ENCODE data around the gene ALPK3. TPM values are rescaled to one million over a fixed set of nuclear protein-coding genes. Genes with fewer than 3 reads are reported as not detected.
A peak's percentile ranks its signal among the peaks of the same experiment; 100 is the strongest.

ALPK3 gene
- total and polyA plus RNA-seq, 9 of the 15 experiments (the other 6 are each of a cell fraction or from before 2014, with no cell fraction given): 0.04 to 1.0 (median 0.07) TPM; not detected in 2

- H3K9me3 ChIP-seq (replicated peaks; ENCODE audit: control insufficient read depth, insufficient read depth, low read depth, low read length): no peaks in the 10 kb centered on the region
- peak overlapping the region in 1 of 2 experiments; percentile 14; a peak in 1 of 4 replicates for H3K9ac ChIP-seq (ENCODE audit: insufficient read depth in 1 of 2, low read depth in 2 of 2, low read length in 2 of 2)
- peaks cover 2% of the 10 kb centered on the region; the same call in 1 of the 2 replicates for H4K20me1 ChIP-seq (replicated peaks; ENCODE audit: control insufficient read depth, insufficient read depth, low read length)
- H3K9me1 ChIP-seq (ENCODE audit: control insufficient read depth, insufficient read depth, low read length): no peaks in the 10 kb centered on the region
- H3K4me1 ChIP-seq (replicated peaks in 1 of 2; ENCODE audit: control insufficient read depth in 2 of 2, insufficient read depth in 2 of 2, low read length in 2 of 2): no peaks in the 10 kb centered on the region
- H3K36me3 ChIP-seq (ENCODE audit: control insufficient read depth, insufficient read depth, low read length): peaks cover 38% of the 10 kb centered on the region; the same call in 2 of the 3 replicates
- H3K79me2 ChIP-seq (ENCODE audit: control insufficient read depth, insufficient read depth, low read length): peaks cover 28% of the 10 kb centered on the region; the same call in 2 of the 3 replicates
- no peak overlapping the region for H3K27ac ChIP-seq (ENCODE audit: extremely low read depth, low read depth, low read length)
- in situ Hi-C loops (cut with MboI): no loop called here
- no peak overlapping the region for H3K4me3 ChIP-seq
- H2AFZ ChIP-seq (ENCODE audit: low read depth, low read length): no peak overlapping the region
- no peak; the same call in 2 of the 3 replicates for ATAC-seq
- BruUV-seq (replicated peaks): no TSS peak
- intact Hi-C loops (cut with micrococcal nuclease): no loop called here
- H3K27me3 ChIP-seq (ENCODE audit: control insufficient read depth in 2 of 2, insufficient read depth in 2 of 2, low read length in 2 of 2): no peaks in the 10 kb centered on the region
- WGBS (ENCODE audit: insufficient coverage, low coverage, missing lambda C conversion rate): 60% methylated on average over 1 of the region's 1 CpG
- no peak for DNase-seq (ENCODE audit: extremely low read depth in 1 of 4, low spot score in 3 of 4)
- POLR2A ChIA-PET: interaction anchor here (1.1 kb wide), 1 partner anchor 9 kb away, joined by 3 read pairs; no protein-coding TSS in a partner anchor
- TF ChIP-seq TAL1 (IDR thresholded peaks at IDR 0.05): no peak
- no peak for TF ChIP-seq JUN (IDR thresholded peaks at IDR 0.05; ENCODE audit: borderline replicate concordance, low read depth, low read length)
- no peak for TF ChIP-seq JUN (CRISPR knock-in tag; IDR thresholded peaks at IDR 0.05; ENCODE audit: borderline replicate concordance)
- no peak for TF ChIP-seq ZFP36 (IDR thresholded peaks at IDR 0.05; ENCODE audit: low read depth, low read length, partially characterized antibody)
- no peak for TF ChIP-seq HSF4 (CRISPR knock-in tag; IDR thresholded peaks at IDR 0.05; ENCODE audit: borderline replicate concordance)
- TF ChIP-seq RREB1 (CRISPR knock-in tag; IDR thresholded peaks at IDR 0.05): no peak
- no peak for TF ChIP-seq ZBTB9 (CRISPR knock-in tag; IDR thresholded peaks at IDR 0.05)
- no peak for TF ChIP-seq ZNF146 (CRISPR knock-in tag; IDR thresholded peaks at IDR 0.05; ENCODE audit: unreplicated experiment)
- TF ChIP-seq HCFC1 (IDR thresholded peaks at IDR 0.05; ENCODE audit: low read depth, low read length): no peak
- TF ChIP-seq GTF2F1 (IDR thresholded peaks at IDR 0.05; ENCODE audit: low read depth, low read length): no peak
- TF ChIP-seq ZC3H11A (IDR thresholded peaks at IDR 0.05; ENCODE audit: low read depth, low read length): no peak
- no peak for TF ChIP-seq HDAC6 (IDR thresholded peaks at IDR 0.05; ENCODE audit: low read depth, low read length)
- H3K4me2 ChIP-seq (ENCODE audit: insufficient read depth, low read length): no peak overlapping the region
- CTCF ChIA-PET (ENCODE audit: low intra/inter-chr PET ratio): no interaction called here
- FAIRE-seq: no peak
Measured at GRCh38 chr15:84775867-84776449, 41.2 kb upstream of the ALPK3 start.

Data from K562 (cell line).